GM19099 (cell line): Measurements from ENCODE around the gene POLR2L.

ENCODE experiments used
- POLR2A ChIP-seq: IDR thresholded peaks from 3 replicates; pipeline ENCODE4 v1.6.1; 2011; ENCODE audit warnings: low read depth; ENCODE audit not compliant: insufficient read length; ENCODE audit errors: extremely low read depth

The POLR2L gene

DNA sequence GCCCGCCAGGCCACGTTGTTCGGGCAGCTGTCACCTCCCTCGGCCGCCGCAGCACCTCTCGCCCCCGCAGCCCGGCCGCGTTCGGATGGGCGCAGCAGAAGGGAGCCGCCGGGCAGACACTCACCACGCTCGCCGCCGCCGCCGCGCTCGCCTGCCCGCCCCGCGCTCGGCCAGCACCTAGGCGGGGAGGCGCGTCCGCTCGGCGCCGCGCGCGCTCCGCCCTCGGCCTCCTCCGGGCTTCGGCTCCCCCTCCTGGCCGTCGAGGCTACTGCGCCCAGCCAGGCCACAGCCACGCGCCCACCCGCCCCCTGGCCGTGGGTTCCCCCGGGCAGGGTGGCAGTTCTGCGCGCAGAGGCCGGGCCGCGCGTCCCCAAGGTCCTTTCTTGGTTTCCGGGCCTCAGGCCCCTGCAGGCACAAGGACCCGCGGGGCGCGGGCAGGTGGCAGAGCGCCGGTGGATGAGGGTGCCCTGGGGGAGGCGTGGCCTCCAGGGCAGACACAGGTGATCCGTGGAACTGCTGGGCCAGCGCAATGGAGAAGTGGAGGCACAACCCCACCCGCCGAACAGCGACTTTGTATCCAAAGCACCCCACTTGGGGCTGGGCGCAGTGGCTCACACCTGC is 44.1 kb downstream of the POLR2L start, which contains the start of gene SLC25A22:
Gene SLC25A22 (minus strand): TSS at position 189 of the 621 bp plus-strand sequence. CDS start 3,275 bp downstream, outside the sequence.
- peak; percentile 68 for TF ChIP-seq POLR2A

DNA sequence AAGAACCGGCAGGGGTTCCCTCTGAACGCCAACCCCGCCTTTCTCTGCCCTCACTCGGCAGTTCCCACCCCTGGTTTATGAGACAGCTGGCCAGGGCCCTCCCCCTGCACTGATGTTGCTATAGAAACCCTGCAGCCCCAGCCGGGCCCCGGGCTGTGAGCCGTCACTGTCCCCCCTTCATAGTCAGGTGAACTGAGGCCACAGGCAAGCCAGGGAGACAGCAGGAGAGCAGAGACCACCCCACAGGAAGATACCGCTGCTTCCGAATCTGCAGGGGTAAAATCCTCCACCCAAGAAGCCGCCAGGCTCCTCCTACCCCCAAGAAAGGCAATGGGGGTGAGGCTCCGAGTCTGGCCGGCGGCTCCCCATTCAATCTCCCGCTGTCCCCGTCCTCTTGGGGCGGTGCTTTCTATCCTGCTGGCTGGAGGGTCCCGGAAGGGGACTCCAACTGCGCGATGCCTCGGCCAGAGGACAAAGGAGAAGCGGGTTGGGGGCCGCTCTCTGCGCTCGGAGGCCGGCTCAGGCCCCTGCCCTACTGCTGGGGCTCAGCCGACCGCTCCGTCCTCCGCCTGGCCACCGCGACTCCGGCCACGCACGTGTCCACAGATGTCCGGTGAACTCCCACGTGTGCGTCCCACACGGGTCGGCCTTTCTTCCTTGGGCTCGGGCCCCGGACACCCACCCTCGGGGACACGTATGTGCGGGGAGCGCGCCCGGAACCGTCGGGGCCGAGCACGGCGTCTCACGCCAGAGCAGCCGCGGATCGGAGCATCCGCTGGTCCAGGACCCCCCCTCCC is 44.8 kb downstream of the POLR2L start:
- TF ChIP-seq POLR2A, result no peak

DNA sequence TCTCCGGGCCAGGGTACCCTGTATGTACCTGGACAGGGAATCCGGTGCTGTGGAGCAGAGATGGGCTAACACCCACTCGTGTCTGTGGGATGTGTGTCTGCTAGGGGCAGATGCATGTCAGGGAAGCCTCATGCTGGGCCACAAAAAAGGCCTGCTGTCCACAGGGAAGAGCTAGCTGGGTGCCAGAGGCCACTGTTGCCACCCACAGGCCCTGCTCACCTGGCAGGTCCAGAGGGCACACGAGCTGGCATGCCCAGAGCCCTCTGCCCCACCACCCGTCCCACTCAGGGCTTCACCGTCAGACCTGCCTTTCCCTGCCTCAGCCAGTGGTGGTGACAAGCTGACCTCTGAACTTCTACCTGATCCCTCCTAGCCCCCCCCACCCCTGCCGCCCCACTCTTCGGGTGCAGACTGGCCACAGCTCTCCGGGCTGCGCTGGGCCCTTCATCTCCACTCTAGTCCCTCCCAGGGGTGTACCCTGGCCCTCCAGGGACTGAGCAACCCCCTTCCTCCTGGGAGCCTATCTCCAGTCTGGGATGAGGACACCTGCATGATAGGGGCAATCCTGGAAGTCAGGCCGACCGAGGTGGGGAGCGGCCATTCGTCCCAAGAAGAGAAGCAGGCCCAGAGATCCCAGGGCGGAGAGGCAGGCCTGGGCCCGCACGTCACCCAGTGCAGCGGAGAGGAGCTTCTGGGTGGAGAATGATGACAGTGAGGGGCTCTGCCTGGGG is 45.6 kb downstream of the POLR2L start:
- TF ChIP-seq POLR2A, result no peak

DNA sequence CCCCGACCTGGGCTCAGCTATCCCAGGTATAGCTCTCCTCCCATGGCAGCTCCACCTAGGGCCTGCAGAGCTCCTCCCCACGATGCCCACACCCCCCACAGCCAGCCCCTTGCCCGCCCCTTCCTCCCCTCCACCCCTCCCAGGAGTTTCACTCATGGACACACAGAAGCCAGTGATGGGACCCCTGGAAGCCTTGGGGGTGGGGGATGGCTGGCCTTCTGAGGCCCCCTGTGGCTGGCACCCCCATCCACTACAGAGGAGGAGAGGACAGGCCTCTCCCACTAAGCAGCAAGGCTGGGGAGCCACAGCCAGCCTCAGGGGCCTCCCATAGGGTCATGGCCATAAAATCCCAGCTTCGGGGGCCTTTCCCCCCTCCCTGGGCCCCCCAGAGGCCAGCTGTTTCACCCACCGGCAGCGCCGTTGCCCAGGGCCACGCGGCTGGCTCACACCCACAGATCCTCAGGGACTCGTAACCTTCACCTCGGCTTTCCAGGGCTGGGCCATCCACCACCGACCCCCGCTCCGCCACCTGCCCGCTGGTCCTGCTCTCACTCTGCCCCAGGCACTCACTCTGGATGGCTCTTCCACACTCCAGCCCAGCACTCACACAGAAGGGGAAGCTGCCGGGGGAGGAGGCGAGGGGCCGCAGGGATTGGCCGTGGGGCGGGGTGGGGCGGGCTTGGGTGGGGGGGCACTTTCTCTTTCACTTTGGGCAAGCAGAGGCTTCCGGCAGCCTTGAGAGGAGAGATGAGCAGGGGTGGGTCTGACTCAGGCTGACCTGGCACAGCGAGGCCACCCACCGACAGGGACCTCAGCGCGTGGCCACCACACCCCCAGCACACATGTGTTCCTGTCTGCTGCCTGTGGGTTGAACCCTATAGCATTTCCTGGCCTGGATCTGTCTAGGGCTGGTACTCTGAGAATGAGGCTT is 46.4 kb downstream of the POLR2L start:
- TF ChIP-seq POLR2A, result peak; percentile 51

DNA sequence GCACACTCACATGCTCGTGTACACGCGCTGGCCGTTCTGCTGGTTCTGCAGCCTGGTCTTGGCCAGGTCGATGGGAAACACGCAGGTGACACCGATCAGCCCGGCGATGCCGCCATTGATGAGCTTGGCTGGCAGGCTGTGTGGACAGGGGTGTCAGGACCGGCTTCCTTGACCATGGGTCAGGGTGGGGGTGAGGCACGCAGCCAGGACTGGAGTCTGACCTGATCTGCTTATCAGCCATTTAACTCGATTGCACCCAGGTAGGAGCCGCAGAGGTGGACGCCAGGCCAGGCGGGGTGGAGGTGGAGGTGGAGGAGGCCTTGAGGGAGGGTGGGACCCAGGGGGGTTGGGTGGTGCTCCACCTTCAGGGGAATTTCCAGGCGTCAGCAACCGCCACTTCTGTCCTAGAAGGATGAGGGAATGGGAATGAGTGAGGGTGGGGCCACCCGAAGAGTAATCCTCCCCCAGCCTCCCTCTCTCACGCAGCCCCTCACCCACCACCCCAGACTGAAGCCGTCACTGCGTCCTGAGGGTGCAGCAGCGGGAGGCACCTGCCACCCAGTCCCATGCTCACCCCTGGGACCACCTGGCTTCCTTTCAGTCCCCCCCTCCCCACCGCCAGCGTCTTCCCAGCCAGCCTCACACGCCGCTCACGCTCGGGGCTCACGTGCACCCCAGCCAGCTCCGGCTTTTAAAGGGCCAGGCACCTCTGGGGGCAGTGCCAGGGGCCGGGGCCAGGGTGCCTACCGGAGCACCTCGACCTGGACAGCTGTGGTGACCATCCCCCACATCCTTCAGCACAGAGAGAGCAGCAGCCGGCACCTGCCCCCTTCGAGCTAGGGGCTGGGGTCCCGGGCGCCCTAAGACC is 47.3 kb downstream of the POLR2L start:
- no peak for TF ChIP-seq POLR2A

DNA sequence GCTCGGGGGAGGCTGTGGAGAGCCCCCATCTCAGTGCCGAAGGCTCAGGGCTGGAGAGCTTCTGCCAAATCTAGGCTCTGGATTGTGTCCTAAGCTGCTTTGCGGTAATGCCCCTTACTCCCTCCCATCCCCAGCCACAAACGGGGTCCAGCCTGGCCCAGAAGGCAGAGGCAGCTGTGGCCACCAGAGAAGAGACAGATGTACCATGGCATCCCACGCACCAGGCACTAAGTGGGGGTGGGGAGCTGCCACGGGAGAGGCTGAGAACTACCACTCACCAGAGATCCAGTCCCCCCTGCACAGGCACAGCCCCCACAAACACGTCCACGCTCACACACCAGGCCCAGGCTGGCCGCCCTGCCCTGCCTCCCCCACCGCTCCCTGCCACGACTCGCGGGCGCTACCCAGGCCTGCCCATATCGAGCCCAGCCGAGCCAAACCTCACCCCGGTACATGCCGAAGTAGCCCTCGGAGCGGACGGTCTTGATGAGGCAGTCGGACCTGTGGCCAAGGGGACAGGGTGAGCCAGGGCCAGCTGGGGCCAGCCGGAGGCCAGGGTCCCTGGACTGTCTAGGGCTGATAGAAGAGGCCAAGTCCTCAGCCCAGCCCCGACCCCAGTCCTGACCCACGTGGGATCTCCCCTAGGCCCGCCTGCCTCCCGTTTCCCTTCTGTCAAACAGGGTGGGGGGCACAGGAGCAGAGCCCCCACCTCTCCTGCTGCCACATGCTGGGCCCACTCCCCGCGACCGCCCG is 48.1 kb downstream of the POLR2L start:
- TF ChIP-seq POLR2A, result no peak

DNA sequence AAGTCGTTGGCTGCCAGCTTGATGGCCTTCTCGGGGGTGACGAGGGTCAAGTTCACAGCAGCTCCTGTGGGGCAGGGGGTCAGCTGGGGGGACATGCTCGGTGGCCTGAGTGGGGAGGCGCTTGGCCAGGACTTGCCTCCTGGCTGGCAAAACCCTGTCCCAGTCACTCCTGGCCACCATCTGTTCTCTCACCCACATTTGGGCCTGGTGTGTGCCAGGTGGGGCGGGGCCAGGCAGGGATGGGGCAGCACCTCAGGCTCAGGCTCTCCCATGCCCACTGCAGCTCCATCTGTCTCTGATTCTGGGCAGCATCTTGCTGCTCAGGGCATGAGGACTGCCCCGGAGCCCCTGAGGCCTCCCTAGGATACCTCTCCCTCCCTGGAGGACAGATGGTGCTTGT is 48.8 kb downstream of the POLR2L start:
- TF ChIP-seq POLR2A, result no peak

DNA sequence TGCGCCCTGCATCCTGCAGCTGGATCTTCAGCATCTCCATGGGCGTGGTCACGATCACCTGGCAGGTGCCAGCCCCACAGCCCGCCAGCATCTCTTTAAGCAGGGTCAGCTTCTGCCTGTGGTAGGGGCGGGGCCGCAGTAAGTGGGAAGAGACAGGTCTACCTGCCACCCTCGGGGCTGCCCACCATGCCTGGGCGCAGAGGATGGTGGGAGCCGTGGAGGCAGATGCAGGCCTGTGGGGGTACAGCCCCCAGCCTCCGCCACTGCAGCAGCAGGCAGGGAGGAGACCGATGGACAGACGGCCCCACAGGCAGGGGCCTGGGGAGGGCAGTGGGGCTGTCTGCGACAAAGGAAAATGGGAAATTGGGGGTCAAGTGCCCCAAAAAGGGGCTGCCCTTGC is 49.5 kb downstream of the POLR2L start:
- TF ChIP-seq POLR2A, result no peak

DNA sequence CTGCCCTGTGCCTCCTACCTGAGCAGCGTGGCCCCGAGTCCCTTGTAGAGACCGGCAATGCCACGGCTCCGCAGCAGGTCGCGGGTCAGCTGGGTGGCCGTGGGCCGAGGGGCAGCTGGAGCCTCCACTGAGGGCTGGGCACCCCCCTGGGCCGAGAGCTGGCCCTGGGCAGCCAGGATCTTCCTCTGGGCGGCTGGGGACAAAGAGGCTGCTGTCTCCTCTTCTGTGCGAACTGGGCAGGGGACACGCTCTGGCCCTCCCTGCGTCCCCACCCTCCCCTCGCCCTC is 49.9 kb downstream of the POLR2L start:
- no peak for TF ChIP-seq POLR2A

DNA sequence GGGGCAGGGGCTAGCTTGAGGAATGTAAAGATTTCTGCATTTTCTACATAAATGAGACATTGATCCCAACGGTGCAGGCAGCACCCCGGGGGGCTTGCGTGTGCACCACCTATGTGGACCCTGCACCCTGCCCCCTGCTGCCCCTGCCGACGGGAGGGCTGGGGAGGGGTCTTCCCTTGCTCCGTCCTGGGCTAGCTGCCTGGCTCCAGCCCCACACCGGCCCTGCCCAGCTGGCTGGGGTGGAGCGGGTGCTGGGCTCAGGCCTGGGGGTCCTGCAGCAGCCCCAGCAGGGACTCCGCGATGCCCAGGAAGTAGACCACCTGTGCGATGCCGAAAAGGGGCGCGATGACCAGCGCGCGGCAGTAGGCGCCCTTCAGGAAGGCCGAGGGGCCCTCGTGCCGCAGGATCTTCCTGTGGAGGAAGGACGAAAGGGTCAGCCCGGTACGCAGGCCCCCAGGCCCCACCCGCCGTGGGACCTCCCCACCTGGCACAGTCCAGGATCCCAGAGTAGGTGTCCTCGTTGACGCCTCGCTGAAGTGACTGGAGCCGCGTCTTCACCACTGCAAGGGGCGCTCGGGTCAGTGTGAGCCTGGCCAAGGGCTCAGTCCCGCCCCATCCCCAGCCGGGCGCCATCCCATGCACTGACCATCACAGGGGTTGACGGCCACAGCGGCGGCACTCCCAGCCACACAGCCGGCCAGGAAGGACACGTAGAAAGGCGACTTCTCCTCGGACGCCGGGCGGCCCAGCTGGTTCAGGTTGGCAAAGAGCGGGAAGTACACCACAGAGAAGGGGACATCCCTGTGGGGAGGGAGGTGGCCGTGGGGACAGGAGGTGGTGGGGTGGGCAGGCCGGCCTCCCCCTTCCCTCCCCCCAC is 50.4 kb downstream of the POLR2L start:
- no peak for TF ChIP-seq POLR2A

DNA sequence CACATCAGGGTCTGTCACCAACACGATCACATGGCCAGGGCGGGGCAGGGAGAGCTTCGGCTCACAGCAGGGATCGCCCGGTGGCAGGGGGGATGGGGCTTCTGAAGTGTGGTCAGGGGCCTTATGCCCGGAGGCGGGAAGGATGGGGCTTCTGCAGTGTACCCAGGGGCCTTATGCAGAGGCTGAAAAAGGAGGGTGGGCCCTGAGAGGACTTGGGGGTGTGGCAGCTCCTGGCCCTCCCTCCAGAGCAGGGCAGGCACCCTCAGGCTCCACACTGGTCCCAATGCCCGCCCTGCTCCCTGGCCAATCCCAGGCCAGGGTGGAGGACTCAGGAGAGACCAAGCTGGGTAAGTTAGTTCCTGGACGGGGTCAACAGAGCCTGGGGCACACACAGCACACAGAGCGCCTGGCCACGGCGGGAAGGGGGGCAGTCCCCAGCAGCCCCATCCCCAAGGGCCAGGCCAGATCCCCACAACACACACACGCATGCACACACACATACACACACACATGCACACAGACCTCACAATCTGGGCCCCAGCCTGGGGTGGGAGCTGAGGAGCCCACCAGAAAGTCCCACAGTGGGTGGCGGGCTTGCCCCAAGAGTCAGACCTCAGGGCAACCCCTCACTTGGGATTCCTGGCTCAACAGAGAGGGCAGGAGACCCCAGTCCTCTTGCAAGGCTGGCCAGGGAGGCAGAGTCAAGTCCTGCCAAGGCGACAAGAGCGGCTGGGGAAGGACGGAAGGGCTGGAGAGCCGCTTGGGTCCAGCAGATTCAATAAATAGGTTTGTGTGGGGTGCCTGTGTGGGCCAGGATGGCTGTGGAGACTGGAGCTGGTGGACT is 51.4 kb downstream of the POLR2L start:
- no peak for TF ChIP-seq POLR2A
